HG02973 (cell line): ENCODE results near the gene FCN3.

ENCODE experiments used
- ATAC-seq: cut with Tn5 transposase; IDR thresholded peaks from one replicate; pipeline ENCODE4 v1.9.1; 2021; ENCODE audit warnings: moderate library complexity; ENCODE audit not compliant: unreplicated experiment

FCN3 gene

GRCh38 chr1:27343639-27344025 is 31.0 kb downstream of the FCN3 start:
- ATAC-seq, result no peak

- ATAC-seq, result no peak
Measured at GRCh38 chr1:27342778-27343638, 31.6 kb downstream of the FCN3 start.

- no peak for ATAC-seq
Measured at GRCh38 chr1:27342391-27342777, 32.2 kb downstream of the FCN3 start.

- no peak for ATAC-seq
Measured at GRCh38 chr1:27341525-27342252, 32.9 kb downstream of the FCN3 start, which contains the start of gene SYTL1. Gene SYTL1 (plus strand): TSS chr1:27342022. CDS start chr1:27345335, 3,313 bp downstream.

- no peak for ATAC-seq
Measured at GRCh38 chr1:27339213-27339612, 35.4 kb downstream of the FCN3 start.

- ATAC-seq, result no peak
Measured at GRCh38 chr1:27338751-27339150, 35.9 kb downstream of the FCN3 start.

- no peak for ATAC-seq
Measured at GRCh38 chr1:27336756-27337155, 37.9 kb downstream of the FCN3 start.

- no peak for ATAC-seq
Measured at GRCh38 chr1:27335506-27336422, 38.9 kb downstream of the FCN3 start.

- ATAC-seq, result no peak
Measured at GRCh38 chr1:27333717-27334279, 40.8 kb downstream of the FCN3 start.

- ATAC-seq, result no peak
Measured at GRCh38 chr1:27332536-27333281, 41.9 kb downstream of the FCN3 start.

GRCh38 chr1:27331922-27332321 is 42.7 kb downstream of the FCN3 start:
- ATAC-seq, result no peak

- no peak for ATAC-seq
Measured at GRCh38 chr1:27331426-27331825, 43.2 kb downstream of the FCN3 start.

GRCh38 chr1:27330786-27331185 is 43.8 kb downstream of the FCN3 start:
- ATAC-seq, result no peak

GRCh38 chr1:27327964-27328363 is 46.7 kb downstream of the FCN3 start:
- ATAC-seq, result no peak

- no peak for ATAC-seq
Measured at GRCh38 chr1:27325286-27325685, 49.3 kb downstream of the FCN3 start.

GRCh38 chr1:27322569-27323240 is 51.9 kb downstream of the FCN3 start:
- peak; percentile 3 for ATAC-seq

GRCh38 chr1:27321813-27322568 is 52.6 kb downstream of the FCN3 start, which contains the start of gene TMEM222:
Gene TMEM222 (plus strand): TSS chr1:27322163. CDS start chr1:27322198, 35 bp downstream.
- peak; percentile 81 for ATAC-seq
